BE2C (cell line): ENCODE measurements around the gene PDZD4.

ENCODE experiments used
- DNase-seq: peaks from one replicate; pipeline ENCODE4 v3.0.0-alpha.2; 2020
- H3K27me3 ChIP-seq: fragments of 250-450 bp; sonication (Bioruptor Pico); 2 replicates; pipeline ENCODE4 v1.5.1; 2020; ENCODE audit warnings: mild to moderate bottlenecking
- H3K36me3 ChIP-seq: fragments of 250-450 bp; sonication (Bioruptor Pico); 2 replicates; pipeline ENCODE4 v1.5.1; 2020; ENCODE audit warnings: mild to moderate bottlenecking
- H3K4me1 ChIP-seq: fragments of 250-450 bp; sonication (Bioruptor Pico); 2 replicates; pipeline ENCODE4 v1.5.1; 2020
- H3K4me3 ChIP-seq: 2 replicates; pipeline ENCODE4 v1.5.1; 2011; ENCODE audit warnings: low read depth, low read length
- H3K9me3 ChIP-seq: fragments of 250-450 bp; sonication (Bioruptor Pico); 2 replicates; pipeline ENCODE4 v1.5.1; 2020
- CTCF ChIP-seq: IDR thresholded peaks from 2 replicates; pipeline ENCODE4 v1.5.1; 2012; ENCODE audit warnings: mild to moderate bottlenecking, low read depth, low read length

The PDZD4 gene

DNA sequence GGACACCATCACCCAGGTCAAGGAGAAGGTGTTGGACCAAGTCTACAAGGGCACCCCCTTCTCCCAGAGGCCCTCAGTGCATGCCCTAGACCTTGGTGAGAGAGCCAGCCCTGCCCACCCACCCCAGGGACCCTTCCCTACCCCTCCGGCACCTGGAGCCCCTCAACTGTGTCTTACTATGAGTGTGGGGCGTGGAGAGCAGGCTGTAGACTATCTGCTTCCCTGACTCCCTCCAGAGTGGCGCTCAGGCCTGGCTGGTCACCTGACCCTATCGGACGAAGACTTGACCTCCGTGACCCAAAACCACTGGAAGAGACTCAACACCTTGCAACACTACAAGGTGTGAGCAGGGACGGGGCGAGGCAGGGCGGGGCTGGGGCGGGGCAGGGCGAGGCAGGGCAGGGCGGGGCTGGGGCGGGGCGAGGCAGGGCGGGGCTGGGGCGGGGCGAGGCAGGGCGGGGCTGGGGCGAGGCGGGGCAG, 54.2 kb downstream of the PDZD4 start:
- no peak for DNase-seq
- Histone ChIP-seq H3K4me1 (peaks cover 10% of the 10 kb centered on the region), H3K9me3 (no peaks in the 10 kb centered on the region), H3K36me3 (no peaks in the 10 kb centered on the region), H3K27me3 (no peaks in the 10 kb centered on the region), H3K4me3 (no peak overlapping the region)
- TF ChIP-seq CTCF = no peak

- no peak for TF ChIP-seq CTCF
- peak; percentile 3 for DNase-seq
- Histone ChIP-seq H3K4me1 (peaks cover 7% of the 10 kb centered on the region), H3K36me3 (no peaks in the 10 kb centered on the region), H3K4me3 (no peak overlapping the region), H3K27me3 (no peaks in the 10 kb centered on the region), H3K9me3 (no peaks in the 10 kb centered on the region)
Measured at GRCh38 chrX:153775293-153776119, 54.8 kb downstream of the PDZD4 start.

- no peak for TF ChIP-seq CTCF
- peak; percentile 4 for DNase-seq
- Histone ChIP-seq H3K4me3 (no peak overlapping the region), H3K4me1 (no peaks in the 10 kb centered on the region), H3K27me3 (no peaks in the 10 kb centered on the region), H3K9me3 (no peaks in the 10 kb centered on the region), H3K36me3 (no peaks in the 10 kb centered on the region)
Measured at GRCh38 chrX:153774576-153775292, 55.6 kb downstream of the PDZD4 start.

DNA sequence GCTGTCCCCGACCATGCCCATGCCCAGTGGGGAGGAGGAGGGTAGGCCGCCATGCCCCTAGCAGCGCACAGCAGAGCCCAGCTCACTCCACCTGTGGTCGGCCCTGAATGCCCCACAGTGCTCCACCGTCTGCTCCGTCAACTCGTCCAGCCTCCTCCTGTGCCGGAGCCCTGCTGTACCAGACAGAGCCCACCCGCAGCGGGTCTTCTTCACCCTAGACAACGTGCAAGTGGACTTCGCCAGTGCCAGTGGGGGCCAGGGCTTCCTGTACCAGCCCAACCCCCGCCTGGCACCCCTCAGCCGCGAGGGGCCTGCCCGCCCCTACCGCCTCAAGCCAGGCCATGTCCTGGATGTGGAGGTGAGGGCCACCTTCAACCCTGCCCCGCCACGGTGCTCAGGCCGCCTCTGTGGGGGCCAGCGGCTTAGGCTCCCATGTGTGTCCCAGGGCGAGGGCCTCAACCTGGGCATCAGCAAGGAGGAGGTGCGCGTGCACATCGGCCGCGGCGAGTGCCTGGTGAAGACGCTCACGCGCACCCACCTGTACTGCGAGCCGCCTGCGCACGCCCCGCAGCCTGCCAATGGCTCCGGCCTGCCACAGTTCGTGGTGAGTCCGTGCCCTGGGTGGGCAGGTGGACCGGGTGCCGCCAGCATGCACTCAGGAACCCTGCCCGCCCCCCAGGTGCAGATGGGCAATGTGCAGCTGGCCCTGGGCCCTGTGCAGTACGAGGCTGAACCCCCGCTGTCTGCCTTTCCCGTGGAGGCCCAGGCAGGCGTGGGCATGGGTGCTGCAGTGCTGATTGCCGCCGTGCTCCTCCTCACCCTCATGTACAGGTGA, 56.4 kb downstream of the PDZD4 start:
- no peak for DNase-seq
- H3K36me3 ChIP-seq = no peaks in the 10 kb centered on the region
- no peaks in the 10 kb centered on the region for H3K27me3 ChIP-seq
- no peaks in the 10 kb centered on the region for H3K9me3 ChIP-seq
- TF ChIP-seq CTCF = no peak
- no peaks in the 10 kb centered on the region for H3K4me1 ChIP-seq
- H3K4me3 ChIP-seq = no peak overlapping the region

GRCh38 chrX:153773218-153773611, 57.1 kb downstream of the PDZD4 start:
- Histone ChIP-seq H3K9me3 (no peaks in the 10 kb centered on the region), H3K4me1 (no peaks in the 10 kb centered on the region), H3K27me3 (no peaks in the 10 kb centered on the region), H3K36me3 (no peaks in the 10 kb centered on the region), H3K4me3 (no peak overlapping the region)
- no peak for TF ChIP-seq CTCF
- DNase-seq = no peak
